IMR-90 (cell line): Measurements from ENCODE around the gene ZNF546. TPM values are rescaled to one million over a fixed set of nuclear protein-coding genes. Genes with fewer than 3 reads are reported as not detected.

ENCODE experiments used
- ATAC-seq: fragments of 200-7000 bp; cut with Tn5 transposase; 2 replicates; pipeline ENCODE4 v1.9.1; 2020; ENCODE audit warnings: low read depth, mild to moderate bottlenecking, moderate library complexity
- BruUV-seq: library from RNA; stranded (reverse); fragments of 400-500 nt; replicated peaks from 2 replicates; lab custom pipeline; 2021; lab: Mats Ljungman, UMichigan
- CTCF ChIA-PET: fragments of 300-600 bp; formaldehyde crosslinking; extraction: SDS; loops from one replicate; lab custom pipeline; 2021; ENCODE audit warnings: antibody characterized with exemption; lab: Yijun Ruan, JAX
- POLR2A ChIA-PET: fragments of 300-600 bp; sonication (Branson Sonifier 250); formaldehyde crosslinking; loops from one replicate; lab custom pipeline; 2022; ENCODE audit warnings: antibody characterized with exemption; ENCODE audit not compliant: unreplicated experiment; lab: Charles Lee
- DNase-seq: peaks from one replicate; pipeline ENCODE4 v3.0.0; 2013
- H2AFZ ChIP-seq: replicated peaks from 2 replicates; pipeline ENCODE3; 2013; ENCODE audit warnings: low read length, mild to moderate bottlenecking; ENCODE audit not compliant: poor library complexity
- H2AK5ac ChIP-seq: 2 replicates; pipeline ENCODE4 v1.6.1; 2013; ENCODE audit warnings: low read depth, low read length, inconsistent platforms
- H2AK9ac ChIP-seq: replicated peaks from 2 replicates; pipeline ENCODE3; 2013; ENCODE audit warnings: mild to moderate bottlenecking, low read depth, low read length, moderate library complexity; ENCODE audit not compliant: poor library complexity
- H2BK120ac ChIP-seq: 2 replicates; pipeline ENCODE4 v1.6.1; 2013; ENCODE audit warnings: low read depth, low read length, inconsistent platforms
- H2BK15ac ChIP-seq: 3 replicates; pipeline ENCODE4 v1.6.1; 2013; ENCODE audit warnings: low read depth, low read length, inconsistent platforms
- H2BK20ac ChIP-seq: 2 replicates; pipeline ENCODE4 v1.6.1; 2013; ENCODE audit warnings: low read depth, mild to moderate bottlenecking, inconsistent platforms, low read length, moderate library complexity
- H2BK5ac ChIP-seq: 2 replicates; pipeline ENCODE4 v1.6.1; 2013; ENCODE audit warnings: mild to moderate bottlenecking, low read depth, low read length, inconsistent platforms; ENCODE audit not compliant: poor library complexity, severe bottlenecking
- H3K14ac ChIP-seq: replicated peaks from 2 replicates; pipeline ENCODE4 v1.6.1; 2013; ENCODE audit warnings: low read depth, low read length, inconsistent platforms
- H3K18ac ChIP-seq: 2 replicates; pipeline ENCODE4 v1.6.1; 2013; ENCODE audit warnings: low read depth, low read length, control low read depth
- H3K23ac ChIP-seq: 2 replicates; pipeline ENCODE4 v1.6.1; 2013; ENCODE audit warnings: low read depth, low read length, inconsistent platforms
- H3K27ac ChIP-seq: 2 replicates; pipeline ENCODE4 v1.5.1; 2013; ENCODE audit warnings: mild to moderate bottlenecking, control low read depth, low read length; ENCODE audit not compliant: insufficient read depth
- H3K27me3 ChIP-seq: 2 replicates; pipeline ENCODE4 v1.6.1; 2013; ENCODE audit warnings: low read length; ENCODE audit not compliant: control insufficient read depth, insufficient read depth
- H3K36me3 ChIP-seq: 2 replicates; pipeline ENCODE4 v1.6.1; 2013; ENCODE audit warnings: low read length, mixed read lengths; ENCODE audit not compliant: control insufficient read depth, insufficient read depth
- H3K4ac ChIP-seq: 2 replicates; pipeline ENCODE4 v1.6.1; 2013; ENCODE audit warnings: low read depth, low read length, inconsistent platforms
- H3K4me1 ChIP-seq: 2 replicates; pipeline ENCODE4 v1.6.1; 2013; ENCODE audit warnings: low read length, mixed read lengths; ENCODE audit not compliant: control insufficient read depth, insufficient read depth
- H3K4me2 ChIP-seq: 2 replicates; pipeline ENCODE4 v1.6.1; 2013; ENCODE audit warnings: low read depth, mild to moderate bottlenecking, control low read depth, low read length, moderate library complexity
- H3K4me3 ChIP-seq: 2 replicates; pipeline ENCODE4 v1.5.1; 2013; ENCODE audit warnings: low read depth, mild to moderate bottlenecking, control low read depth, low read length, moderate library complexity; ENCODE audit not compliant: insufficient read depth
- H3K56ac ChIP-seq: 2 replicates; pipeline ENCODE4 v1.6.1; 2013; ENCODE audit warnings: low read length, inconsistent platforms; ENCODE audit not compliant: insufficient read depth; ENCODE audit errors: extremely low read depth
- H3K79me1 ChIP-seq, 2 experiments: 2 replicates each; pipeline ENCODE4 v1.6.1; 2013; ENCODE audit warnings: low read length in 2 of 2, inconsistent platforms in 1 of 2, low read depth in 1 of 2
- H3K9ac ChIP-seq: 2 replicates; pipeline ENCODE4 v1.6.1; 2013; ENCODE audit warnings: low read depth, low read length, control low read depth
- H3K9me1 ChIP-seq: 2 replicates; pipeline ENCODE4 v1.6.1; 2013; ENCODE audit warnings: low read length, inconsistent platforms; ENCODE audit not compliant: insufficient read depth
- H3K9me3 ChIP-seq: 2 replicates; pipeline ENCODE4 v1.6.1; 2013; ENCODE audit warnings: low read length; ENCODE audit not compliant: control insufficient read depth, insufficient read depth
- H4K20me1 ChIP-seq: 2 replicates; pipeline ENCODE4 v1.6.1; 2013; ENCODE audit warnings: low read length, inconsistent platforms; ENCODE audit not compliant: insufficient read depth
- H4K5ac ChIP-seq: 2 replicates; pipeline ENCODE4 v1.6.1; 2013; ENCODE audit warnings: mild to moderate bottlenecking, low read depth, low read length, control low read depth
- H4K8ac ChIP-seq, 2 experiments: 2 replicates each; pipeline ENCODE4 v1.6.1; 2013; ENCODE audit warnings: low read depth in 2 of 2, low read length in 2 of 2, control low read depth in 1 of 2, inconsistent platforms in 1 of 2
- H4K91ac ChIP-seq: 2 replicates; pipeline ENCODE4 v1.6.1; 2013; ENCODE audit warnings: low read depth, low read length, inconsistent platforms; ENCODE audit not compliant: insufficient read depth
- BHLHE40 ChIP-seq: fragments of 150-350 bp; IDR thresholded peaks from 2 replicates; pipeline ENCODE4 v1.6.1; 2016; ENCODE audit warnings: mild to moderate bottlenecking, low read depth, low read length
- CEBPB ChIP-seq: IDR thresholded peaks from 2 replicates; pipeline ENCODE4 v1.6.1; 2012; ENCODE audit warnings: low read depth, low read length, improper control_type of control experiment
- CHD1 ChIP-seq: IDR thresholded peaks from 2 replicates; pipeline ENCODE4 v1.6.1; 2012; ENCODE audit warnings: low read depth, low read length, improper control_type of control experiment
- ELK1 ChIP-seq: fragments of 150-350 bp; IDR thresholded peaks from 2 replicates; pipeline ENCODE4 v1.6.1; 2016; ENCODE audit warnings: low read depth, mild to moderate bottlenecking, low read length, moderate library complexity, borderline replicate concordance
- FOS ChIP-seq: fragments of 150-350 bp; IDR thresholded peaks from 2 replicates; pipeline ENCODE4 v1.6.1; 2016; ENCODE audit warnings: low read depth, low read length
- MAFK ChIP-seq: IDR thresholded peaks from 2 replicates; pipeline ENCODE4 v1.6.1; 2012; ENCODE audit warnings: low read depth, low read length, improper control_type of control experiment
- MAZ ChIP-seq: IDR thresholded peaks from 2 replicates; pipeline ENCODE4 v1.6.1; 2012; ENCODE audit warnings: low read depth, mild to moderate bottlenecking, low read length, improper control_type of control experiment, moderate library complexity, borderline replicate concordance
- MXI1 ChIP-seq: IDR thresholded peaks from 2 replicates; pipeline ENCODE4 v1.6.1; 2012; ENCODE audit warnings: low read depth, mild to moderate bottlenecking, low read length, moderate library complexity, borderline replicate concordance
- NFE2L2 ChIP-seq: fragments of 150-350 bp; IDR thresholded peaks from 2 replicates; pipeline ENCODE4 v1.6.1; 2016; ENCODE audit warnings: low read depth, mild to moderate bottlenecking, low read length
- POLR2A ChIP-seq: IDR thresholded peaks from 2 replicates; pipeline ENCODE4 v1.6.1; 2012; ENCODE audit warnings: mild to moderate bottlenecking, low read depth, low read length
- RAD21 ChIP-seq: IDR thresholded peaks from 2 replicates; pipeline ENCODE4 v1.6.1; 2012; ENCODE audit warnings: low read length, improper control_type of control experiment
- RFX5 ChIP-seq: IDR thresholded peaks from 2 replicates; pipeline ENCODE4 v1.8.0; 2012; ENCODE audit warnings: low read depth, mild to moderate bottlenecking, low read length, moderate library complexity
- SMC3 ChIP-seq: fragments of 150-350 bp; IDR thresholded peaks from 2 replicates; pipeline ENCODE4 v1.6.1; 2016; ENCODE audit warnings: low read depth, mild to moderate bottlenecking, antibody characterized with exemption, low read length, moderate library complexity
- USF2 ChIP-seq: fragments of 150-350 bp; IDR thresholded peaks from 2 replicates; pipeline ENCODE4 v1.6.1; 2017; ENCODE audit warnings: mild to moderate bottlenecking, antibody characterized with exemption, low read length, low read depth
- WGBS, 2 experiments: methylation state at CpG; one replicate each; pipeline versions ENCODE4 v1.1.5 to v1.1.7; 2013; ENCODE audit warnings: missing lambda C conversion rate in 2 of 2; ENCODE audit not compliant: insufficient read length in 1 of 2; ENCODE audit errors: extremely low coverage in 2 of 2; 5-methylcytosine and 5-hydroxymethylcytosine counted together
- dilution Hi-C: fragments of 300-500 bp; cut with HindIII; formaldehyde crosslinking; loops from one replicate; pipeline ENCODE4 v1.14.3; 2018; ENCODE audit warnings: low sequenced_read_pairs; ENCODE audit not compliant: unreplicated experiment
- in situ Hi-C: fragments of 300-500 bp; cut with MboI; formaldehyde crosslinking; loops from 3 replicates; pipeline ENCODE4 v1.14.3; 2019; ENCODE audit warnings: low sequenced_read_pairs, inconsistent platforms, mixed read lengths
- intact Hi-C: fragments of 100-400 bp; cut with micrococcal nuclease; formaldehyde crosslinking; loops from 2 replicates; pipeline ENCODE4 v1.10.0; 2022
- polyA plus RNA-seq, 3 experiments: library from polyadenylated mRNA; depleted of rRNA; stranded (reverse); fragments of >200 nt; gene quantifications; 2 replicates each; pipeline ENCODE4 v1.2.3, GENCODE V29; 2012; ENCODE audit warnings: low replicate concordance in 1 of 3
- total RNA-seq: library from RNA; depleted of rRNA; stranded (reverse); fragments of >200 nt; gene quantifications from 2 replicates; pipeline ENCODE4 v1.2.3, GENCODE V29; 2012
- TF ChIP-seq, protein P1 (sequence below): conservative IDR thresholded peaks from 2 replicates; pipeline ENCODE4 v1.5.1; 2012; ENCODE audit warnings: mild to moderate bottlenecking, low read depth, low read length, improper control_type of control experiment

The ZNF546 gene
- total and polyA plus RNA-seq, 2 of the 4 experiments (the other 2 are of a cell fraction), result 1.6 to 6.5 TPM

DNA sequence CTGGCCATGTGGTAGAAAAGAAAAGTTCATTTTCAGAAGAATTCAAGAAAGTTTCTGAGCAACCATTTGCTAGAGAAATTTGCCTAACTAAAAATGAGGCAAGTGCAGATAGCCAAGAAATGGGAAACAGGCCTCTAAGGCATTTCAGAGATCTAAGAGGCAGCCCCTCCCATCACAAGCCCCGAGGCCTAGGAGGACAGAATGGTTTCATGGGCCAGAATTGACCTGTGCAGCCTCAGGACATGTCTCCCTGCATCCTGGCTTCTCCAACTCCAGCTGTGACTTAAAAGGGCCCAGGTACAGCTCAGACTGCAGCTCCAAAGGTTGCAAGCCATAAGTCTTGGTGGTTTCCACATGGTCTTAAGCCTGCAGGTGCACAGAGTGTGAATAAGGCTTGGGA lies 3.3 kb upstream of the ZNF546 start:
- BruUV-seq, result no TSS peak
- no peaks in the 10 kb centered on the region; the same call in 1 of the 2 replicates for H3K36me3 ChIP-seq
- H3K4me3 ChIP-seq, result no peak overlapping the region
- no peaks in the 10 kb centered on the region; the same call in 1 of the 2 replicates for H3K9me3 ChIP-seq
- no peak overlapping the region for H2AK9ac ChIP-seq
- no peak overlapping the region for H2BK5ac ChIP-seq
- no peak for TF ChIP-seq POLR2A
- no peak for TF ChIP-seq MXI1
- TF ChIP-seq NFE2L2, result no peak
- TF ChIP-seq RFX5, result no peak
- no peak for TF ChIP-seq RAD21
- TF ChIP-seq FOS, result no peak
- no peak for TF ChIP-seq SMC3
- TF ChIP-seq CHD1, result no peak
- TF ChIP-seq USF2, result no peak
- no peak for TF ChIP-seq BHLHE40
- TF ChIP-seq MAZ, result no peak
- no peak for TF ChIP-seq MAFK
- TF ChIP-seq ELK1, result no peak
- TF ChIP-seq CEBPB, result no peak
- TF ChIP-seq, protein P1, sequence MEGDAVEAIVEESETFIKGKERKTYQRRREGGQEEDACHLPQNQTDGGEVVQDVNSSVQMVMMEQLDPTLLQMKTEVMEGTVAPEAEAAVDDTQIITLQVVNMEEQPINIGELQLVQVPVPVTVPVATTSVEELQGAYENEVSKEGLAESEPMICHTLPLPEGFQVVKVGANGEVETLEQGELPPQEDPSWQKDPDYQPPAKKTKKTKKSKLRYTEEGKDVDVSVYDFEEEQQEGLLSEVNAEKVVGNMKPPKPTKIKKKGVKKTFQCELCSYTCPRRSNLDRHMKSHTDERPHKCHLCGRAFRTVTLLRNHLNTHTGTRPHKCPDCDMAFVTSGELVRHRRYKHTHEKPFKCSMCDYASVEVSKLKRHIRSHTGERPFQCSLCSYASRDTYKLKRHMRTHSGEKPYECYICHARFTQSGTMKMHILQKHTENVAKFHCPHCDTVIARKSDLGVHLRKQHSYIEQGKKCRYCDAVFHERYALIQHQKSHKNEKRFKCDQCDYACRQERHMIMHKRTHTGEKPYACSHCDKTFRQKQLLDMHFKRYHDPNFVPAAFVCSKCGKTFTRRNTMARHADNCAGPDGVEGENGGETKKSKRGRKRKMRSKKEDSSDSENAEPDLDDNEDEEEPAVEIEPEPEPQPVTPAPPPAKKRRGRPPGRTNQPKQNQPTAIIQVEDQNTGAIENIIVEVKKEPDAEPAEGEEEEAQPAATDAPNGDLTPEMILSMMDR, result no peak
- H2BK120ac ChIP-seq, result no peak overlapping the region
- H3K14ac ChIP-seq, result no peak overlapping the region
- in situ Hi-C loops (no loop called here), dilution Hi-C loops (no loop called here), intact Hi-C loops (no loop called here)
- H2BK15ac ChIP-seq, result no peak overlapping the region
- H3K18ac ChIP-seq, result no peak overlapping the region
- POLR2A ChIA-PET, result no interaction called here
- H4K20me1 ChIP-seq, result no peaks in the 10 kb centered on the region
- no peak overlapping the region for H4K8ac ChIP-seq
- H3K27ac ChIP-seq, result no peak overlapping the region
- no peak overlapping the region for H3K4me2 ChIP-seq
- no peak overlapping the region for H4K91ac ChIP-seq
- no peak overlapping the region for H3K4ac ChIP-seq
- peaks cover 19 to 41% of the 10 kb centered on the region in 2 experiments for H3K79me1 ChIP-seq
- no peaks in the 10 kb centered on the region; the same call in 1 of the 2 replicates for H3K9me1 ChIP-seq
- no peak overlapping the region for H4K5ac ChIP-seq
- H3K27me3 ChIP-seq, result no peaks in the 10 kb centered on the region
- no peak overlapping the region for H3K23ac ChIP-seq
- H3K4me1 ChIP-seq, result peaks cover 5% of the 10 kb centered on the region
- DNase-seq (no peak), ATAC-seq (no peak)
- H3K9ac ChIP-seq, result no peak overlapping the region
- CTCF ChIA-PET, result no interaction called here
- no peak overlapping the region for H2AK5ac ChIP-seq
- no peak overlapping the region for H2AFZ ChIP-seq
- no peak overlapping the region for H2BK20ac ChIP-seq
- whole genome bisulfite sequencing, 2 experiments, result no CpG with 5 or more reads among the region's 1 CpG
- no peak overlapping the region for H3K56ac ChIP-seq
